HK-2 (cell line): ENCODE data around the gene PHF20.
"Not testable (repeated sequence)": the region's sequence is repeated elsewhere in the genome, so short reads cannot be mapped to it uniquely, and the experiment has no call there.

Source experiments
- DNase-seq: peaks from one replicate; pipeline ENCODE4 v3.0.0-alpha.2; 2018; ENCODE audit not compliant: unreplicated experiment

PHF20 gene

DNA sequence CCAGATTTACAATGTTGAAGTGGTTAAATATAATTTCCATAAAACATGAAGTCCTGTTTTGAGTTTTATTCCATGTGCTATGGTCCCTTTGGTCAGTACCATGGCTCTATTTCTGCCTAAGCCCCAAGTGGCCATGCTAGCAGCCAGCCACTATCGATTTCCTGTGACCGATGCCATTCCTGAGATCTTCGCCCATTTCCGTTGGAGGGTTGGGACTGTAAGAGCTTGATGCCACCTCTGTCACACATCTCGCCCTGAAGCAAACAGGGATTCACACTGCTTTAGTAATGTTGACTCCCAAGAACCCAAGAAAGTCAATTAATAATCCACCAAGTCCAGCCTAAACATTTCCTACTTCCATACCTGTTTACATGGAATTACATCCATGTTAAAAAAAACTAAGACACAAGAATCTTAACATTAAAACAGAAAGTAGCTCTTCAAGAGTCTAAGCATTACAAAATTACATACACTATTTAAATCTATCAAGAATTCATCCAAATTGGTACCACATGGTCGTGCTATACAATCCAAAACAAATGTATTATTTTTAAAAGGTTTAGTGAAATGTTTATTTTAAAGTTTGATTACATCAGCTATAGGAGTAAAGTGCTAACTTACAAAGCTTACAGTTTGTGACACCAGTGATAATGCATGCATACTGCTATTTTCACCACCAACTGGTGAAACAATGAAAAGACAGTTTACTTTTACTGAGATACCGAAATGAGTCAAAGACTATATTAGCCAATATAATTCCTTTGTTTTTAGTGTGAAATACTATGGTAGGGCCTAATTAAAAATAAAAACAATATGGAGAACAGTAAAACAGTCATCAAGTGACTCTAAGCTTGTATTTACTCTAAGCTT lies 32.3 kb upstream of the PHF20 start:
- DNase-seq = no peak

DNA sequence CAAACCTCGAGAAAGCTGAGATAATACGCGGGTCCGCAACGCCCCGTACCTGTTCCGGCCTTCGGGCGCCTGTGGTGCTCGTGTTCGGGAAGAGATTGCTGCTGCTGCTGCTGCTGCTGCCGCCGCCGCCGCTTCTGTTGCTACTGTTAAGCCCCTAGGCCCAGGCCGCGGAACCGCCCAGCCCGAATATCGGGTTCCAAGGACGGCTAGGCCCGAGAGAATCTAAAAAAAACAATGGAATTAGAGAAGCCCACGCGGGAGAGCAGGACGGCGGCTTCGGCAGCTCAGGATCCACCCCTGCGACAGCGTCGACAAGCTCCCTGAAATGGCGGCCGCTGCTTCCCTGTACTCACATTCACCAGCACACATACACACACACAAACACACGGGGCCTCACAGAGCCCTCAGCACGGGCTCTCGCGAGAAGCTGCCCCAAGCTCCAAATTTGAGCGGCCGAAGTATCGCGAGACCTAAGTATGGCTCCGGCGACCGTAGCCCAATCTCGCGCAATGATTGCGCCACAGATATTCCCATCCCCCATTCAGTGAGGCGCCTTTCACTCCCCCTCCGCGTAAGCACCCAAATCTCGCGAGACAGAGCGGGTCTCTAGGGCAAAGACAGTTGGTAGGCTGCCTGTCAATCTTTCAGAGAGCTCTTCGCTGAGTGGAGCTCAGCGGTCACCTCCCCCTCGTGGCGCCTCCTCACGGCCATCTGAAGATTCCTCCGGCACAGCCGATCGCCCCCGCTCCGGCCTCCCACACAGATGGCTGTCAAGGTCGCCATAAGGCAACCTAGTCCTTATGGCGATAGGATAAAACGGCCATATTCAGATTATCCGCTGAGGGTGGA lies 29.7 kb upstream of the PHF20 start, which contains the start of gene RBM39:
Gene RBM39, minus strand, starts transcription at position 369 of the 849 bp plus-strand sequence. CDS start 1,386 bp downstream, outside the sequence.
- DNase-seq = peak; percentile 100

DNA sequence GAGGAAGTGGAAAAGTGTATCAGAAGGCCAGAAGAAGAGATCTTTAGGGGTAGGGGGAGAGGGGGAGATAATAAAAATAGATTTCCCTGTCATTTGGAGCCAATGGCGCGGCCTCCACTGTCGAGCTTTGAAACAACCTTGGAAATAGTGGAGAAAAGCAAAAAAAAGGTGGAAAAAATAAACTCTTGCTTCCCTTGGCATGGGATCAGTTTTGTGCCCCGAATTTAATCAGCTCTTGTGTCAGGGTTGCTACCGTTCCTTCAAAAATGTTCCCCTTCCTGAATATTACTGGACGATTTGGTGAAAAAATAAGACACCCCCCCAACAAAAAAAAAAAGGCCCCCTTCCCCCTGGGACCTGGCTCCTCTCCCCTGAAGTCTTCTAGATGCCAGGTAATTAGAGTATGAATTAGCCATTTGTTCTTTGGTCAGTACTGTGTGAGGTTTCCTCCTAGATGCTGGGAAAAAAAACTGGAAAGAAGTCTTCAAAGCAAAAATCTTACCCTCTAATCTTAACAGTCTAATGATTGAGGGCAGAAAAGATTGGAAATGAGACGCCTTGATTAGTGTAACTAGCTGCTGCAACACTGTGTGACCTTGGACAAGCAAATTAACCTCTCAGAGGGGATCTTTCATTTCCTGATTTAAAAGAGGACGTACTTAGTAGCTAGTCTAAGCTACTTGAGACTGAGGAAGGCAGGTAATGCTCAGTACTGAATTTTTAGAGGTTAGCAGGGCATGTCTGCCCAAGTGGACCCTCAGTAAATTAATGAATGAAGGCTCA lies 28.9 kb upstream of the PHF20 start:
- no peak for DNase-seq

DNA sequence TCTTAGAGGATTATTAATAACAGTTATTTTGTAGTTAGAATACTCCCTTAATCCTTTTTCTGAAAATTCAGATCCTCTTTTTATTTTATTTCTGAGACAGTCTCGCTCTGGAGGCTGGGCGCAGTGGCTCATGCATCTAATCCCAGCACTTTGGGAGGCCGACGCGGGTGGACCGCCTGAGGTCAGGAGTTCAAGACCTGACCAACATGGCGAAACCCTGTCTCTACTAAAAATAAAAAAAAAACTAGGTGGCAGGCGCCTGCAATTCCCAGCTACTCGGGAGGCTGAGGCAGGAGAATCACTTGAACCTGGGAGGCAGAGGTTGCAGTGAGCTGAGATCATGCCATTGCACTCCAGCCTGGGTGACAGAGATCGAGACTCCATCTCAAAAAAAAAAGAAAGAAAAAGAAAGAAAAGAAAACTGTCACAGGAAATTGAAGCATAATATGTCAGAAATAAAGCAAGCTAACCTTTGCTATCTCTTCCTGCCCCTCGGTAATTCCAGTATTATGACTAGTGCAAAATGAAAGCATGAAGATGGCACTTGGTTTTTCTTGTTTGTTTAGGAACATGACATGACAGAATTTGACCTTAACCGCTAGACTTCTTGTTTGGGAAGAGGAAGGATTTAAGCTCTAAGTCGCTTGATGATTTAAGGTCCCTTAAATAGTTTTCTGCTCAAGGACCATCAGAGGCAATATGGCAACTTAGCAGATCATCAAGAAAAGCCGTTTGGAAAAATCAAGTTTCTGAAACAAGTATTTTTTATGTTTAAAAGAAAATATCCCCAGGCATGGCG lies 27.9 kb upstream of the PHF20 start:
- DNase-seq = no peak

DNA sequence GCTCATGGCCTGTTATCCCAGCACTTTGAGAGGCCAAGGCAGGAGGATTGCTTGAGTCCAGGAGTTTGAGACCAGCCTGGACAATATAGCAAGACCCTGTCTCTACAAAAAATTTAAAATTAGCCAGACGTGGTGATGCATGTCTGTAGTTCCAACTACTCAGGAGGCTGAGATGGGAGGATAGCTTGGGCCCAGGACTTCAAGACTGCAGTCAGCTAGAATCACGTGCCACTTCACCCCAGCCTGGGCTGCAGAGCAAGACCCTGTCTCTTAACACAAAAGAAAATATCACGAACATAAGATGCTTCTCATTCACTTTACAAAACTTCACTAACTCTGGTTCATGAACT lies 27.3 kb upstream of the PHF20 start:
- DNase-seq = not testable (repeated sequence)

DNA sequence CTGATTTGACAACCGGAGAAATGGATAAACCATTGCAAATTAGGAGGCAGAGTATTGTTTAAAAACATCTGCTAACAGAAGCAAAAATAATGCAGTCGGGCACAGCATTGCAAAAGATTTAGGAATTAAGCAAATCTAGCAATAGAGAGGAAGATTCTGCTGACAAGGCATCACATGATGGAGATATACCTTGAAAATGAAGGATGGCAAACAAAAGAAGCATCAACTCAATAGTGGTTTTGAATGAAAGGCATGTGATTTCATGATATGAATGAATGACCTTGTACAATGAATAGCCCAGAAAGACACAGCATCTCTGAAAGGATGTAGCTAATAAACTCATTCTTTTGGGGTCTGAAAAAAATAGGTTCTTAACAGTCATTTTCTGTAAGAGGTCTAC lies 21.2 kb upstream of the PHF20 start:
- DNase-seq = no peak

DNA sequence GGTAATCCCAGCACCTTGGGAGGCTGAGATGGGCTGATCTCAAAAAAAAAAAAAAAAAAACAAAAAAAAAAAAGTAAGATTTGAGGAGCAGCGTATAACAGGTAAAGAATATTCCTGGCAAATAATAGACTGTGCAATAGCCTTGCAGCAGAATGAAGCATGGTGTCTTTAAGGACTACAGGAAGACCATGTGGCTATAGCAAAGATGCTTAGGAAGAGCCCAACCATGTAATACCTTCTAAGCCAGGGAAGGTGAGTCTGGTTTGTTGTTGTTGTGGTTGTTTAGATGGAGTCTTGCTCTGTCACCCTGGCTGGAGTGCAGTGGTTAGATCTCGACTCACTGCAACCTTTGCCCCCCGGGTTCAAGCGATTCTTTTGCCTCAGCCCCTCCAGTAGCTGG lies 15.4 kb upstream of the PHF20 start:
- DNase-seq = no peak

DNA sequence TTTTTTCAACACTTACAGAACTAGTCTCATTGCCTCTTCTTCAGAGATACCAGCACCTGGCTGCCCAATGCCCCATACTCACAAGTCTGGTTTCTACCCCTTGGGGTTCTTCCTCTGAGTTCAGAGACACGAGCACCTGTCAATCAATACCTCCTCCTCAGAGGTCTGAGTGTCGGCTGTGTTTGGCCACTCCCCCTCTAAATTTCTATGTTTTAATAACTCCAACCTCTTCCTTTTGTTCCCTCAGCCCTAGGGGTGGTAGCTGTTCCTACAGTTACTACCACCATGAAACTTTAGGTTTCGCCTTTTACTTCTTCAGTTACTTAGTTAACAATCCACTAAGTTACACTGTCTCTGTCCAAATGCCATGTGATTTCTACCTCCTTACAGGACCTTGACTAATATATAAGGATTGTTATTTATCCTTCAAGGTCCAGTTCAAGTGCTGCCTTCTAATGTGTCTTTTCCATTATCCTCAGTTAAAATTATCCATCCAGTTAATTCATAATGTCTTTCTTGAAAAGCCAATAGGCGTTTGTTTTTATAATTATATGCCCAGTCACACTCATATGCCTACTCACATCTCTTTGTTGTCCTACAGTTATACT lies 14.6 kb upstream of the PHF20 start:
- no peak for DNase-seq

DNA sequence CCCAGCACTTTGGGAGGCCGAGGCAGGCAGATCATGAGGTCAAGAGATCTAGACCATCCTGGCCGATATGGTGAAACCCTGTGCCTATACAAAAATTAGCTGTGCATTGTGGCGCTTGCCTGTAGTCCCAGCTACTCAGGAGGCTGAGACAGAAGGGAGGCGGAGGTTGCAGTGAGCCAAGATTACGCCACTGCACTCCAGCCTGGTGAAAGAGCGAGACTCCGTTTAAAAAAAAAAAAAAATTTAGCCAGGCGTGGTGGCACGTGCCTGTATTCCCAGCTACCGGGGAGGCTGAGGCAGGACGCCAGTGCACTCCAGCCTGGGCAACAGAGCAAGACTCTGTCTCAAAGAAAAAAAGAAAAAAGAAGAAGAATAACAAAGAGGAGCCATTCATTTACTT lies 10.3 kb upstream of the PHF20 start:
- DNase-seq = not testable (repeated sequence)

DNA sequence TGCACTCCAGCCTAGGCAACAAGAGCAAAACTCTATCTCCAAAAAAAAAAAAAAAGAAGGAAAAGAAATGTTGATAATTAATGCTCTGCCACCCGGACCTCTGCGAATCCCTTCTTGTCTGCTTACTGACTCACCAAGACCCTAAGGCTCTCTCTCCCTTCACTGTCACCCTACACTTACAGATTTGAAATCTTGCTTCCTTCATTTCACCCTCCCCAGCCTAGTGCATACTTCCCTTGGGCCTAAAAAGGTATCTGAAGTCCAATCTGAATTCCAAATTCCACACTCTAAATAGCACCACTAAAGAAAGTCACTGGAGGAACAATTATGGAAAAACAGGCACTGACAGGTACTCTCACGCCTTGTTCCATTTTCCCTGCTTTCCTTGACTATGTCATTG lies 9.4 kb upstream of the PHF20 start:
- no peak for DNase-seq

DNA sequence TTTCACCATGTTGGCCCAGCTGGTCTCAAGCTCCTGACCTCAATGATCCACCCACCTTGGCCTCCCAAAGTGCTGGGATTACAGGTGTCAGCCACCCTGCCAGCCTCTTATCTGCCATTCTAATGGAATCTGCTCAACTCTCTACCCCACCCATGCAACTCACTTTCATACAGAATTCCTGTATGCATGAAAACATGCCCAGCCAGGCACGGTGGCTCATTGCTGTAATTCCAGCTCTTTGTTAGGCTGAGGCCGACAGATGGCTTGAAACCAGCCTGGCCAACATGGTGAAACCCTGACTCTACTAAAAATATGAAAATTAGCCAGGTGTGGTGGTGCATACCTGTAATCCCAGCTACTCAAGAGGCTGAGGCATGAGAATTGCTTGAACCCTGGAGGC lies 6.9 kb upstream of the PHF20 start:
- DNase-seq = not testable (repeated sequence)

DNA sequence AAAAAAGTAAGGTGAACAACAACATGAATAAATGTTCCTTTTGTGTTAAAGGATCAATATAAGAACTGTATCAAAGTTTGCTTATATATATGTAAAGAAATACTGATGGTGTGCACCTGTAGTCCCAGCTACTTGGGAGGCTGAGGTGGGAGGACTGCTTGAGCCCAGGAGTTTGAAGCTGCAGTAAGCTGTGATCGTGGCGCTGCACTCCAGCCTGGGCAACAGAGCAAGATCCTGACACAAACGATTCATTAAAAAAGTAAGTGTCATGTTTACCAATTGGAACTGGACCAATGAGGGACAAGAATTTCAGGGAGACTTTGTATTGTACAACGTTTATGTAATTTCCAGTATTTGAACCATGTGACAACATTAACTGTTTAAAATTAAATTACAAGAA lies 5.0 kb upstream of the PHF20 start:
- DNase-seq = no peak

DNA sequence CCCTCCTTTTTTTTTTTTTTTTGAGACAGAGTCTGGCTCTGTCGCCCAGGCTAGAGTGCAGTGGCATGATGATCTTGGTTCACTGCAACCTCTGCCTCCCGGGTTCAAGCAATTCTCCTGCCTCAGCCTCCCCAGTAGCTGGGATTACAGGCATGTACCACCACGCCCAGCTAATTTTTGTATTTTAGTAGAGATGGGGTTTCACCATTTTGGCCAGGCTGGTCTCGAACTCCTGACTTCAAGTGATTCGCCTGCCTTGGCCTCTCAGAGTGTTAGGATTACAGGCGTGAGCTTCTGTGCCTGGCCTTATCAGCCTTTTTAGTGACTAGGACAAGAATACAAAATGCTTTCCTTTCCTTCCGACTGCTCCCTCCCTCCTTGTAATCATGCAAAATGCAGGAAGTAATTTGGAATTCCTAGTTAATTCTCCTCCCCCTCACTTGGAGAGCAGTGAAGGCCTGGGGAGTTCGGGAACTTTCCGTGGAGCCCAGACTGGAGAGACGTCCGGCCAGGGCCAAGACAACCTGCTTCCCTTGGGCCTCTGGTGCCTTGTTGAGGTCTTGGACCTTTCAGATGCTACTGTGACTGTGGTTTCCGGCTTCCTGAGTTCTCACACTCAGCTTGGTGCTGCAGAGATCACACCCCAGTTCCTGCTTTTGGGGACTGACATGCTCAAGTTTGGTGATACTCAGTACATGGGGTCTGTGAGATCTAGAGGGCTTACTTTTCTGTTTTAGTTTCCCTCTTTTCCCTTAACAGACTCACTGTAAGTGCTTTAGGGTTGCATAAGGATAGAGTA lies 3.9 kb upstream of the PHF20 start:
- no peak for DNase-seq

DNA sequence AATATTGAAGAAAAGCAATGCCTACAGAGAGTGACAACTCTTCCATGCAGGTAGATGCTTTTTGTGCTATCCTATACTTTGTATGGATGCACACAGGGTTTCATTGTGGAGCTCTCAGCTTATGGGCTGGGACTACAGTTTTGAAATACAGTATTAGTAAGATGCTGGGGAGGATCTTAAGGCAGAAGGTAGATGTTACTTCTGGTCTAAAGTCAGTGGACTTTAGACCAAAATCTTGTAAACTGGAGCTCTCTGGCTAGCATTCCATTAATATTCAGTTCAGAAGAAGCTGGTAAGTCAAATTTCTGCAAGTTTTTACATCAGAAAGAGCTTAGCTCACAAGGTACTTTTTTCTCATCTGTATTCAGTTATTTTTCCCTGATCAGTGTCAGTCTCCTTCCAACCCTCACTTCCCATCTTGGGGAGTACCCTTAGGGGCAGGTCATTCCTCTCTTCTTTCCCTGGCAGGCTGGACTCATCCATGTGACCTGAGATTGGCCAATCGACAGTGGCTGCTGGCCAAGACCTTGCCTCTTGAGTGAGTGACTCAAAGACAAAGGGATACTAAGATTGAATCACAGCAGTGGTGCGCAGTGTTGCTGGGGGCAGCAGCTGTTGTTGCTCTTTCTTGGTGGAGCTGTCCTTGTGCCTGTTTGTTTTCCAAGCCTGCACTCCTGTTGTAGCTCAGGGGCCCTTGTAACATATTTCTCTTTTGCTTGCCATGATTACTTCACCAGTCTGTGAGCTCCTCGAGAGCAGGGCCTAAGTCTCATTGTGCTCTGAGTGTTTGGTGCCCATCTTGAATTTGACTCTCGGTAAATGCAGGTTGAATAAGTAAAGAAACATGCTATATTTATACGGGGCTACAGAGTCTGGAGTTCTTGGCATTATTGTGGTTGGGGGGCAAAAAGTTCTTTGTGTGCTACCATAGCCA lies 2.8 kb upstream of the PHF20 start:
- peak; percentile 93 for DNase-seq

DNA sequence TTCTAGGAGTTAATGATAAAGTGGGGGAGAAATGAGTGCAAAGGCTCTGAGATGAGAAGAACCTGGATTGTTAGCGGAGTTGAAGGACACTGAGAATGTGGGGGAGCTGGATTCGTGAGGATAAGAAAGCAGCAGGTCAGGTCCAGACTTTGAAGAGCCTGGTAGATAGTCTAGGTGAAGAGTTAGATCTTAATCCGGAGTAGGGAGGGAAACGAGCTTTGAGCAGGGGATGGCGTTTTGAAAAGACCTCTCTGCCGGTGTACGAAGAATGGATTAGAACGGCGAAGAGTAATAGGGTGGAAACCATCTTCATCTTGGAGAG lies 487 bp upstream of the PHF20 start:
- no peak for DNase-seq

DNA sequence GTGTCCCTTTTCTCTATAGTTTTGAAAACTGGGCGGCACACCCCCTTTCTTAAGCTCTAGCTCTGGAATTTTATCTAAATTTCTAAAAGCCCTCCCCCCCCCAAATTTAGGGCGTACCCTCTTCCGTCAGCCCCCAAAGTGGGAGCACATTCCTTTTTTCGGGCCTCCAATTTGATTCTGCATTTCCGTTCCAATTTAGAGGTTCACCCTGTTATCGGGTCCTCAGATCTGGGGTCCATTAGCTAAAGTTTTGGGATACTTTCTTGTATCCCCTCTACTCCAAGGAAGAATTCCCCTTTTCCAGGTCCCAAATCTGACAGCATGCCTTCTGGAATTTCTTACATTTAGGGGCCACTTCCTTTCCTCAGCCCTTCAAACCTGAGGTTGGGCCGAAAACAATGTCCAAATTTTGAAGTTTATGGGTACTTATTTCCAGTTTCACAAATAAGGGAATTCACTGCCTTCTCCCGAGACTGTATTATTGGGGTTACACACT lies 796 bp downstream of the PHF20 start:
- no peak for DNase-seq

DNA sequence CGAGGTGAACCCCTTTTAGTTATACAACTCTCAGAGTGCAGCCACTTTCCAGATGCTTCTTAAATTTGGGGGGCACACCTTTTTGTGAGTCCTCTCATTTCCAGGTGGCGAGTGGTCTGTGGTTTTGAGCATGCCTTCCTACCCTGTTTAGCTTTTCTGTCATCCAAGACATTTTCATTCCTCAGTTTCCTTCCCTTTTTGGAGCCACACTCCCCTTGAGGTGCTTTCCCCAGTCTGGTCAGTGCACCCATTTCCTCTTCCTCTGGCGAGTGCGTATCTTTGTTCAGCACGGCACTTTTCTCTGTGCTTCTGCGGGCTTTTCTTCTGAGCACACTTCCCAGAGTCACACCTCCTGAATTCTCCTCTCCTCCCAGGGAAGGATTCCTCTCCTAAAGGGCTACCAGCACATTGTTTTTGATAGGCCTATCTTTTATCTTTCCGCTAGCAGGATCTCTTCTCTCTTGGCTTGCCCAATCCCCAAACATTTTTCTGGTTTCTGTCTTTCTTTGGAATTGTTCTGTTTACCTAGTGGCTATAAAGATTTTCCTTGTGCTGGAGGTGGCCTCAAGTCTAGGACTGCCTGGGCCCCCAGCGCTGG lies 1.4 kb downstream of the PHF20 start:
- no peak for DNase-seq

DNA sequence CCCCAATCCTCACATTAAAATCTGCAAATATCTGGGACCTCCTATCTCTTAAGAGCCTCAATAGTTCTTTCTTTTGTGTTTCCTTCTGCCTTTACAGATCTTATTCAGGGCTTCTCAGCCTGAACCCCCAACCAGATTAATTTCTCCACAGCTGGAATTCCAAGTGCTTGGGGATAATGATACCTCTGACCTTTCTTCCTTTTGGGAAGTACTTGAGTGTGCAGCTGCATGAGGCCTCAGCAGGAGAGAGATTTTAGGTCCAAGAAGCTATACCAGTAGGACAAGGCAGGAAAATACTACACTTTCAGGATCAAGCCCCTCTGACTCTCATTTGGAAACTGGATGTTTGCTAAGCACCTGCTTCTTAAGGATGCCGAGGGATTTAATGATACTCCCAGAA lies 2.6 kb downstream of the PHF20 start:
- DNase-seq = no peak
